NCI-H748 (cell line): Measurements from ENCODE around the gene RBM19.
"Not testable (repeated sequence)": the region's sequence is repeated elsewhere in the genome, so short reads cannot be mapped to it uniquely, and the experiment has no call there.

Experiments used
- DNase-seq: peaks from one replicate; lab custom pipeline; 2025; ENCODE audit not compliant: unreplicated experiment; lab: John Stamatoyannopoulos, UW

RBM19 gene

GRCh38 chr12:113965951-113966797 lies at the start of gene RBM19:
Gene RBM19 (minus strand): TSS chr12:113966325. CDS start chr12:113966227, 98 bp downstream.
- DNase-seq = peak; percentile 98

- DNase-seq = no peak
Observed at GRCh38 chr12:114015851-114016250, 49.7 kb upstream of the RBM19 start.

- peak; percentile 85 for DNase-seq
Observed at GRCh38 chr12:114013575-114014345, 47.6 kb upstream of the RBM19 start.

GRCh38 chr12:114012744-114013431 lies 46.8 kb upstream of the RBM19 start:
- no peak for DNase-seq

GRCh38 chr12:114011711-114012110 lies 45.6 kb upstream of the RBM19 start:
- DNase-seq = no peak

DNA sequence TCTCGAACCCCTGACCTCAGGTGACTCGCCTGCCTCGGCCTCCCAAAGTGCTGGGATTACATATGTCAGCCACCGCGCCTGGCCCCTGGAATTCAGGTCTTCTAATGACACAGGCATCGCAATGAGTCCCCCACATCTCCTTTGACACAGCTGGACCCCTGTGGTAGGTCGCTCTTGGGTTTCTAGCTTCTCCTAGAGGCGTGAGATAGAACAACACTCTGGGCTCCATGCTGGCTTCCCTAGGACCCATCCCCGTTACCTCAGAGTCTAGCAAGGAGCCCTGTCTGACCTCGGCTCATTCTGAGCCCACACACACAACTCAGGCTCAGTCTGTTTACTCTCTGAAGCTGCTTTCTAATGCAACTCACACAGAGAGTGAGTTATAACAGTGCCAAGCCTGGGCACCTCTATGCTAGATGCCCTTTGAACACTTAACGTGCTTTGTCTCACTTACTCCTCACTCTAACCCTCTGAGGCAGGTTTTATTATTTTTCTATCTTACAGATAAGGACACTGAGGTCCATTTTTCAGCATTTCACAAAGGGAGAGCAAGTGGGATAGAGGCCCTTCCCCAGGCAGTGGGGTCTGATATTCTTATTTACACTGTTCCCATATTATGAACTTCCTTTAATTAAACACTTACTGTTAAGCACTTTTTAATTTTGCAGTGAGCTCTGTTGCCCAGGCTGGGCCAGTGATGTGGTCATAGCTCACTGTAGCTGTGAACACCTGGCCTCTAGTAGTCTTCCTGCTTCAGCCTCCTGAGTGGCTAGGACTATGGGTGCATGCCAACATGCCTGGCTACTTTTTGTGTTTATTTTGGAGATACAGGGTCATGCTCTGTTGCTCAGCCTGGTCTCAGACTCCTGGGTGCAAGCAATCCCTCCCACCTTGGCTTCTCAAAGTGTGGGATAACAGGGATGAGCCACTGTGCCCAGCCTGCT lies 40.6 kb upstream of the RBM19 start:
- DNase-seq = peak; percentile 10

DNA sequence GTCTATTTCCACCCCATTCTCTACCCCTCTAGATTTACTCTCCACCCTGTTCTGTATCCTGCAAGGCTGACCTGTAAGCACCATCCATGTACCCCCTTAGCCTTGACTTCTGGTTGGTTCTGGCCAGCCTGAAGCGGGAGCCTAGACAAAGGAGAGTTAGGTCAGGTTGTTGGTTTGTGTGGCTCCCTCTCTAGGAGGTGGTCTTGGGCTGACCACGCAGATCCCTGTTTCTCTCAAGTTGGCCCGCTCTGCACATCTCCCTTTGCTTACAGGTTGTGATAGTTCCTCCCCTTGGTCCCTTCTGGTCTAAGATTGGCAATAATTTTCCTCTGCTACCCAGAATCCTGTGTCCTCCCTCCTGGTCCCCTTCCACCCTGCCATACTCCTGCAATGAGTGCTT lies 38.3 kb upstream of the RBM19 start:
- DNase-seq = no peak

DNA sequence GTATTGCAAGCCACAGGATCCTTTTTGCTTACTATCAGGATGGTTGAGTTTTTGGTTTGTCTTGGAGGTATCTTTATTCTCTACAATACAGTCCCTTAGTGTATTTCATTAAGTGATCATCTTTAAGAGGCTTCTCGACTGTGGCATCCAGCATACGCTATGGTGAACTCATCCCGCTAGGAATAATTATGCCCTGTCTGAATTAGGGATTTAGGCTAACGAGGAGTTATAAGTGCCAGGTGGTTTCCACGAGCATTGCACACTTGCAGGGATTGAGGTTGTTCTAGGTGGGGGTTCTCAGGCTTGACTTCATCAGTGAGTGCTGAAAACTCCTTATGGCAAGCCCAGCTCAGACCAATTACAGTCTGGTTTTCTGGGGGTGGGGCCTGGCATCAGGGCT lies 37.2 kb upstream of the RBM19 start:
- no peak for DNase-seq

DNA sequence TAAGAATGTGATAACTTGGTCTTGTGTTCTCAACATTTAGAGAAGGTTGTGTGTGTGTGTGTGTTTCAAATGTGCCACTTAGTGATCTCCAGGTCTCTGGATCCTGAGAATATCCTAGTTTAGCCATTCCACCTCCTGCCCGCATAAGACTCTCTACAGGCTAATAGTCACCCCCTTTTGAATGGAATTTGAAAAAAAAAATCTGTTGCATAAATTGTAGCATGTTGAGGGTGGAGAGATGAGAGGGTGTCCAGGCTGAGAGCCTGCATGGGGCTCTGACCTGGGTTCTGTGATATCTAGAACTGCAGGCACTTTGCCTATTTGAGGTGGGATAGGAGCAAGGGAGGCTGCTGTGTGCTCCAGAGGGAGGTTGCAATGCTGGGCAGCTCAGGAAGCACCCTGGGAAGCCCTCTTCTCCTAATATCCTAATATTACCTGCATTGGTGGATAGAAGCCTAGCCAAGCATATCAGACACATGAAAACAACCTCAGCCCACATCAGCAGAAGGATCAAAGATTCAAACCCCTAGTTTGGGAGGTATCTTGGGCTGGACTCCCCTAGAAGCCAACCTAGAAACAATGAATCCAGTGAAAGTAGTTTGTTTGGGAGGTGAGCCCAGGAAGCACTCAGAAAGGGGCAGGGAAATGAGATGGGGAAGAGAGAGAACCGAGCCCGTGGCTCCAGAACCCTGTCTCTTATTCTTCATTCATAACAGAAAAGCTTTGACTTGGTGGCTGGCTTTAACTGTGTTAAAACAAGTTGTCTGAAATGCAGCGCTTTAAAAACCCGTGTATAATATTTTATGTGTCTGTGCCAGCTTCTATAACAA lies 35.6 kb upstream of the RBM19 start:
- DNase-seq = no peak

- no peak for DNase-seq
Observed at GRCh38 chr12:114000861-114001260, 34.7 kb upstream of the RBM19 start.

- DNase-seq = not testable (repeated sequence)
Observed at GRCh38 chr12:114000261-114000660, 34.1 kb upstream of the RBM19 start.

DNA sequence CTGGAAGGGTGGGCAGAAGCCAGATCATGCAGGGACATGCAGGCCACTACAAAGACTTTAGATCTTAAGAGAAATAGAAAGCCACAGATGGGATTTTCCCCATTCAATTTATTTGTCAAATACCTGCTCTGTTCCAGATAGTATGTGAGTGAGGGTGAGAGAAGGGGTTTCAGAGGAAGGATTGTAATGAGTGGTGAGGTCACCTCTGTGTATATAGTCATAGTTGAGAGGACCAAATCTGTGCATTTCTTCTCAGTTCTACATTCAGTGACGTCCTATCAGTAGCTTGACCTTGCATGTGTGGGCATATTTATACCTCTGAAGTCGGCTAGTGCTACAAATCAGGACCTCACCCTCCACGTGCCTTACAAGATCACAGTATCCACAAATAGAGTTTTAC lies 31.2 kb upstream of the RBM19 start:
- DNase-seq = no peak

DNA sequence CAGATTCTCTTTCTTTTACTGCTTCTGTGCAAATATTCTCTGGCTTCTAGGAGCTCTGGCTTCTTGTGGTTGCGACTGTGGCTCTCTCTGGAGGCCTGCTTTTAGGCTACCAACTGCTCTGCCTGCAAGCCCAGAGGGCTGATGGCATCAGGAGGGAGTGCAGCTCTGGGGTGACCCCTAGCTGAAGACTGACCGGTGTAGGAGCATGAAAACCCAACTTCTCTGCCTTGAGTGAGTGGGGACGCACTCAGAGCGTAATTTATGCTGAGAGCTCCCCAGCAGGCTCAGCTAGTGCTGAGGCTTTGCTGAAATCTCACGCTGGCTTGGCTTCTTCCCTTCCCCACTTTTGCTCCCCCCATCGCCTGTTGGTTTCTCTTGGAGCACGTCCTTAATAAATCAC lies 29.9 kb upstream of the RBM19 start:
- DNase-seq = no peak

- no peak for DNase-seq
Observed at GRCh38 chr12:113994051-113994450, 27.9 kb upstream of the RBM19 start.

DNA sequence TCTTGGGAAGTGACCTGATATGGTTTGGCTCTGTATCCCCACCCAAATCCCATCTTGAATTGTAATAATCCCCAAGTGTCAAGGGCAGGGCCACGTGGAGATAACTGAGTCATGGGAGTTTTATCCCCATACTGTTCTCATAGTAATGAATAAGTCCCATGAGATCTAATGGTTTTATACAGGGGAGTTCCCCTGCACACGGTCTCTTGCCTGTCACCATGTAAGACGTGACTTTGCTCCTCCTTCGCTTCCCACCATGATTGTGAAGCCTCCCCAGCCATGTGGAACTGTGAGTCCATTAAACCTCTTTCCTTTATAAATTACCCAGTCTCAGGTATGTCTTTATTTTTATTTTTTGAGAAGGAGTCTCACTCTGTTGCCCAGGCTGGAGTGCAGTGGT lies 26.6 kb upstream of the RBM19 start:
- not testable (repeated sequence) for DNase-seq

- no peak for DNase-seq
Observed at GRCh38 chr12:113991224-113992044, 25.3 kb upstream of the RBM19 start.

- DNase-seq = peak; percentile 69
Observed at GRCh38 chr12:113990250-113991223, 24.4 kb upstream of the RBM19 start.

DNA sequence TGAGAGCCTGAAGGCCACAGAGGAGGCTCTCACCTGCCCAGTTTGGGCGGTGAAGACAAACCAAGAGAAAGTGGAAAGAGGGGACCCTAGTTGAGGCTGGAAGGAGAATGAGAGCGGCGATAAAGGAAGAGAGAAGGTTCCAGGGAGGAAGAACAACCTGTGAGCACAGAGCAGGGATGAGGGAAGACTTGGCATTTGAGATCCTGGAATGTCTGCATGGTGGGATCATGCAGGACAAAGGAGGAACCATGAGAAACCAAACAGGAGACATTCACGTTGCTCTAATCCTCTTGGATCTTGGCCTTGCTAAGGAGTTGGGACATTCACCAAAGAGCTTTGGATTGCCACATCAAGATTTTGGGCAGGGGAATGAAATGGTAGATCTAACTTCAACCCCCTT lies 22.9 kb upstream of the RBM19 start:
- DNase-seq = no peak
